GM23338 (cell line): ENCODE data around the gene CTNND2. TPM values are rescaled to one million over a fixed set of nuclear protein-coding genes. Genes with fewer than 3 reads are reported as not detected.

ENCODE experiments used
- ATAC-seq: fragments of 200-7000 bp; cut with Tn5 transposase; 3 replicates; pipeline ENCODE4 v1.9.1; 2020
- DNase-seq: peaks from one replicate; pipeline ENCODE4 v3.0.0-alpha.2; 2015; ENCODE audit warnings: low spot score
- H2AFZ ChIP-seq: fragments of 200-600 bp; sonication (generic); 2 replicates; pipeline ENCODE4 v1.8.0; 2016; ENCODE audit warnings: antibody characterized with exemption, mild to moderate bottlenecking, moderate library complexity
- H3F3A ChIP-seq: fragments of 200-600 bp; sonication (generic); replicated peaks from 2 replicates; pipeline ENCODE4 v1.8.0; 2017; ENCODE audit warnings: antibody characterized with exemption, mixed run types, low read depth
- H3K27ac ChIP-seq: fragments of 200-600 bp; sonication (generic); 2 replicates; pipeline ENCODE4 v1.6.1; 2016; ENCODE audit warnings: low read depth
- H3K27me3 ChIP-seq: fragments of 200-600 bp; sonication (generic); 2 replicates; pipeline ENCODE4 v1.8.0; 2016; ENCODE audit warnings: mild to moderate bottlenecking, mixed run types, moderate library complexity; ENCODE audit not compliant: insufficient read depth
- H3K36me3 ChIP-seq: fragments of 200-600 bp; sonication (generic); 2 replicates; pipeline ENCODE4 v1.8.0; 2016; ENCODE audit warnings: mild to moderate bottlenecking; ENCODE audit not compliant: insufficient read depth
- H3K4me1 ChIP-seq: fragments of 200-600 bp; sonication (generic); 2 replicates; pipeline ENCODE4 v1.8.0; 2016; ENCODE audit warnings: mild to moderate bottlenecking, moderate library complexity; ENCODE audit not compliant: insufficient read depth
- H3K4me2 ChIP-seq: fragments of 200-600 bp; sonication (generic); 2 replicates; pipeline ENCODE4 v1.7.1; 2017; ENCODE audit warnings: mixed run types
- H3K4me3 ChIP-seq: fragments of 200-600 bp; sonication (generic); 2 replicates; pipeline ENCODE4 v1.6.1; 2016; ENCODE audit warnings: mixed run types
- H3K79me2 ChIP-seq: fragments of 200-600 bp; sonication (generic); replicated peaks from 2 replicates; pipeline ENCODE4 v1.8.0; 2017; ENCODE audit warnings: mild to moderate bottlenecking; ENCODE audit not compliant: insufficient read depth
- H3K9me2 ChIP-seq: fragments of 200-600 bp; sonication (generic); 2 replicates; pipeline ENCODE4 v1.8.0; 2017; ENCODE audit not compliant: insufficient read depth
- H4K20me1 ChIP-seq: fragments of 200-600 bp; sonication (generic); replicated peaks from 2 replicates; pipeline ENCODE4 v1.8.0; 2017; ENCODE audit warnings: mild to moderate bottlenecking; ENCODE audit not compliant: insufficient read depth
- H3K27ac Mint-ChIP-seq: 2 replicates; pipeline ENCODE4 v1.8.0; 2020; ENCODE audit warnings: inconsistent platforms, mild to moderate bottlenecking, moderate library complexity, mixed read lengths
- H3K27me3 Mint-ChIP-seq: 3 replicates; pipeline ENCODE4 v1.8.0; 2022; ENCODE audit warnings: low read depth, mild to moderate bottlenecking, moderate library complexity, mixed read lengths, inconsistent platforms; ENCODE audit not compliant: insufficient read depth, poor library complexity
- H3K36me3 Mint-ChIP-seq: 3 replicates; pipeline ENCODE4 v1.8.0; 2021; ENCODE audit warnings: low read depth, mild to moderate bottlenecking, inconsistent platforms, moderate library complexity, mixed read lengths
- H3K4me1 Mint-ChIP-seq: 3 replicates; pipeline ENCODE4 v1.8.0; 2020; ENCODE audit warnings: mild to moderate bottlenecking, inconsistent platforms, mixed read lengths
- H3K4me3 Mint-ChIP-seq: 3 replicates; pipeline ENCODE4 v1.8.0; 2021; ENCODE audit warnings: moderate library complexity, mild to moderate bottlenecking, inconsistent platforms, mixed read lengths
- H3K9me3 Mint-ChIP-seq: 3 replicates; pipeline ENCODE4 v1.8.0; 2020; ENCODE audit warnings: moderate library complexity, mild to moderate bottlenecking, inconsistent platforms, mixed read lengths
- CREB1 ChIP-seq: fragments of 250-450 bp; sonication (Bioruptor Pico); IDR thresholded peaks from 2 replicates; pipeline ENCODE4 v1.5.0; 2020; ENCODE audit warnings: low read depth, mild to moderate bottlenecking, moderate library complexity
- EZH2phosphoT487 ChIP-seq: fragments of 200-600 bp; sonication (generic); IDR thresholded peaks from one replicate; pipeline ENCODE4 v1.8.1; 2018; ENCODE audit warnings: antibody characterized with exemption; ENCODE audit not compliant: unreplicated experiment
- JUNB ChIP-seq: IDR thresholded peaks from one replicate; pipeline ENCODE4 v1.6.1; 2016; ENCODE audit warnings: antibody characterized with exemption; ENCODE audit not compliant: unreplicated experiment
- NANOG ChIP-seq: IDR thresholded peaks from 2 replicates; pipeline ENCODE4 v1.6.1; 2016; ENCODE audit warnings: antibody characterized with exemption, borderline replicate concordance
- POLR2AphosphoS5 ChIP-seq: IDR thresholded peaks from 2 replicates; pipeline ENCODE4 v1.6.1; 2016; ENCODE audit warnings: antibody characterized with exemption, low read depth
- STAT1 ChIP-seq: IDR thresholded peaks from one replicate; pipeline ENCODE4 v1.6.1; 2016; ENCODE audit warnings: antibody characterized with exemption; ENCODE audit not compliant: unreplicated experiment
- ZNF114 ChIP-seq: fragments of 250-450 bp; sonication (Bioruptor Pico); IDR thresholded peaks from 2 replicates; pipeline ENCODE4 v1.5.0; 2020; ENCODE audit warnings: mild to moderate bottlenecking, moderate library complexity
- ZNF331 ChIP-seq: fragments of 250-450 bp; sonication (Bioruptor Pico); IDR thresholded peaks from 2 replicates; pipeline ENCODE4 v1.5.0; 2020; ENCODE audit warnings: low read depth, mild to moderate bottlenecking, moderate library complexity
- polyA plus RNA-seq: library from polyadenylated mRNA; unstranded; fragments of >200 nt; fragmentation: Nextera tagmentation; extraction: Ambion mirVana; gene quantifications from 2 replicates; pipeline ENCODE4 v1.2.1, GENCODE V29; 2016
- total RNA-seq: library from RNA; depleted of rRNA; stranded (reverse); fragments of >200 nt; shearing (Covaris generic); gene quantifications from 2 replicates; pipeline ENCODE4 v1.2.3, GENCODE V29; 2014
- TF ChIP-seq, protein P1 (sequence below): IDR thresholded peaks from one replicate; pipeline ENCODE4 v1.6.1; 2018; ENCODE audit warnings: antibody characterized with exemption; ENCODE audit not compliant: unreplicated experiment
- TF ChIP-seq, protein P2 (sequence below): fragments of 250-450 bp; sonication (Bioruptor Pico); IDR thresholded peaks from 2 replicates; pipeline ENCODE4 v1.5.0; 2020; ENCODE audit warnings: mild to moderate bottlenecking, moderate library complexity
- TF ChIP-seq, protein P3 (sequence below): IDR thresholded peaks from 2 replicates; pipeline ENCODE4 v1.6.1; 2016; ENCODE audit warnings: antibody characterized with exemption
- TF ChIP-seq, protein P4 (sequence below), 2 experiments: fragments of 200-600 bp in 1 of 2; sonication (generic) in 1 of 2; conservative IDR thresholded peaks; 2 replicates each; pipeline versions ENCODE4 v1.5.1 to v1.6.1; 2016 to 2017; ENCODE audit warnings: antibody characterized with exemption in 2 of 2, low read depth in 2 of 2, mild to moderate bottlenecking in 2 of 2, moderate library complexity in 1 of 2

The CTNND2 gene
- total and polyA plus RNA-seq, 2 experiments from 2014 or later = 5.1 to 7.0 TPM

DNA sequence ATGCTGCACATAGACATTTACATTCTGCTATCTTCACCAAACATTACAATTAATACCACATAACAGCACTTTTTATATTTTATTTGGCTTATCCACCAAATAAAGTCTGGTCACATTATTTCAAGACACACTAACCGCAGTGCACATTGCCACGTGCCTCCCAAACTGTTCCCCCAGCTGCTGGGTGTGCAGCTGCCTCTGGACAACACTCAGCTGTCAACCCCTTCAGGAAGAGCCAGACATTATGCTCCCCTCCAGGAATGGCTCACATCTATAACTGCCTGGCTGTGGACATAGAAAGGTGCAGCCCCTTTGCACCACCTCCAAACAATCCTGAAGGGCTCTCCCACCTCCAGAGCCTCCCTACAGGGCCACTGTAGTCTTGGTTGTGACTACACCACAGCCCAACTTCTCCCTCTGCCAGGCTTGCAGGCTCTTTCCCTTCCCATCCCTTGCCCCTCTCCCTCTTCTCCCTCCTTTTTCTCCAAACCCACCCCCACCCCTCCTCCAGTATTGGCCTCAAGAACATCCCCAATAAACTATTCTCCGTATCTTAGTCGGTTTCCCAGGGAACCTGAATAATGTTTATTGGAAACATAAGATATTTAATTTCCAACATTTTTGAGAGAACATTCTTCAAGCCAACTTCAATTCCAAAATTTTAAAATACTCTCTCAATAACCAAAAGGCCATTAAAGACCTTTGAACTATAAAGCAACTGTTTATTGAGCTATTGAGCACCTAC lies 372.3 kb downstream of the CTNND2 start:
- TF ChIP-seq POLR2AphosphoS5 (no peak), ZNF114 (no peak), EZH2phosphoT487 (no peak), NANOG (no peak), ZNF331 (no peak), STAT1 (no peak), CREB1 (no peak), JUNB (no peak)
- TF ChIP-seq, protein P1, sequence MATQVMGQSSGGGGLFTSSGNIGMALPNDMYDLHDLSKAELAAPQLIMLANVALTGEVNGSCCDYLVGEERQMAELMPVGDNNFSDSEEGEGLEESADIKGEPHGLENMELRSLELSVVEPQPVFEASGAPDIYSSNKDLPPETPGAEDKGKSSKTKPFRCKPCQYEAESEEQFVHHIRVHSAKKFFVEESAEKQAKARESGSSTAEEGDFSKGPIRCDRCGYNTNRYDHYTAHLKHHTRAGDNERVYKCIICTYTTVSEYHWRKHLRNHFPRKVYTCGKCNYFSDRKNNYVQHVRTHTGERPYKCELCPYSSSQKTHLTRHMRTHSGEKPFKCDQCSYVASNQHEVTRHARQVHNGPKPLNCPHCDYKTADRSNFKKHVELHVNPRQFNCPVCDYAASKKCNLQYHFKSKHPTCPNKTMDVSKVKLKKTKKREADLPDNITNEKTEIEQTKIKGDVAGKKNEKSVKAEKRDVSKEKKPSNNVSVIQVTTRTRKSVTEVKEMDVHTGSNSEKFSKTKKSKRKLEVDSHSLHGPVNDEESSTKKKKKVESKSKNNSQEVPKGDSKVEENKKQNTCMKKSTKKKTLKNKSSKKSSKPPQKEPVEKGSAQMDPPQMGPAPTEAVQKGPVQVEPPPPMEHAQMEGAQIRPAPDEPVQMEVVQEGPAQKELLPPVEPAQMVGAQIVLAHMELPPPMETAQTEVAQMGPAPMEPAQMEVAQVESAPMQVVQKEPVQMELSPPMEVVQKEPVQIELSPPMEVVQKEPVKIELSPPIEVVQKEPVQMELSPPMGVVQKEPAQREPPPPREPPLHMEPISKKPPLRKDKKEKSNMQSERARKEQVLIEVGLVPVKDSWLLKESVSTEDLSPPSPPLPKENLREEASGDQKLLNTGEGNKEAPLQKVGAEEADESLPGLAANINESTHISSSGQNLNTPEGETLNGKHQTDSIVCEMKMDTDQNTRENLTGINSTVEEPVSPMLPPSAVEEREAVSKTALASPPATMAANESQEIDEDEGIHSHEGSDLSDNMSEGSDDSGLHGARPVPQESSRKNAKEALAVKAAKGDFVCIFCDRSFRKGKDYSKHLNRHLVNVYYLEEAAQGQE = no peak
- TF ChIP-seq, protein P2, sequence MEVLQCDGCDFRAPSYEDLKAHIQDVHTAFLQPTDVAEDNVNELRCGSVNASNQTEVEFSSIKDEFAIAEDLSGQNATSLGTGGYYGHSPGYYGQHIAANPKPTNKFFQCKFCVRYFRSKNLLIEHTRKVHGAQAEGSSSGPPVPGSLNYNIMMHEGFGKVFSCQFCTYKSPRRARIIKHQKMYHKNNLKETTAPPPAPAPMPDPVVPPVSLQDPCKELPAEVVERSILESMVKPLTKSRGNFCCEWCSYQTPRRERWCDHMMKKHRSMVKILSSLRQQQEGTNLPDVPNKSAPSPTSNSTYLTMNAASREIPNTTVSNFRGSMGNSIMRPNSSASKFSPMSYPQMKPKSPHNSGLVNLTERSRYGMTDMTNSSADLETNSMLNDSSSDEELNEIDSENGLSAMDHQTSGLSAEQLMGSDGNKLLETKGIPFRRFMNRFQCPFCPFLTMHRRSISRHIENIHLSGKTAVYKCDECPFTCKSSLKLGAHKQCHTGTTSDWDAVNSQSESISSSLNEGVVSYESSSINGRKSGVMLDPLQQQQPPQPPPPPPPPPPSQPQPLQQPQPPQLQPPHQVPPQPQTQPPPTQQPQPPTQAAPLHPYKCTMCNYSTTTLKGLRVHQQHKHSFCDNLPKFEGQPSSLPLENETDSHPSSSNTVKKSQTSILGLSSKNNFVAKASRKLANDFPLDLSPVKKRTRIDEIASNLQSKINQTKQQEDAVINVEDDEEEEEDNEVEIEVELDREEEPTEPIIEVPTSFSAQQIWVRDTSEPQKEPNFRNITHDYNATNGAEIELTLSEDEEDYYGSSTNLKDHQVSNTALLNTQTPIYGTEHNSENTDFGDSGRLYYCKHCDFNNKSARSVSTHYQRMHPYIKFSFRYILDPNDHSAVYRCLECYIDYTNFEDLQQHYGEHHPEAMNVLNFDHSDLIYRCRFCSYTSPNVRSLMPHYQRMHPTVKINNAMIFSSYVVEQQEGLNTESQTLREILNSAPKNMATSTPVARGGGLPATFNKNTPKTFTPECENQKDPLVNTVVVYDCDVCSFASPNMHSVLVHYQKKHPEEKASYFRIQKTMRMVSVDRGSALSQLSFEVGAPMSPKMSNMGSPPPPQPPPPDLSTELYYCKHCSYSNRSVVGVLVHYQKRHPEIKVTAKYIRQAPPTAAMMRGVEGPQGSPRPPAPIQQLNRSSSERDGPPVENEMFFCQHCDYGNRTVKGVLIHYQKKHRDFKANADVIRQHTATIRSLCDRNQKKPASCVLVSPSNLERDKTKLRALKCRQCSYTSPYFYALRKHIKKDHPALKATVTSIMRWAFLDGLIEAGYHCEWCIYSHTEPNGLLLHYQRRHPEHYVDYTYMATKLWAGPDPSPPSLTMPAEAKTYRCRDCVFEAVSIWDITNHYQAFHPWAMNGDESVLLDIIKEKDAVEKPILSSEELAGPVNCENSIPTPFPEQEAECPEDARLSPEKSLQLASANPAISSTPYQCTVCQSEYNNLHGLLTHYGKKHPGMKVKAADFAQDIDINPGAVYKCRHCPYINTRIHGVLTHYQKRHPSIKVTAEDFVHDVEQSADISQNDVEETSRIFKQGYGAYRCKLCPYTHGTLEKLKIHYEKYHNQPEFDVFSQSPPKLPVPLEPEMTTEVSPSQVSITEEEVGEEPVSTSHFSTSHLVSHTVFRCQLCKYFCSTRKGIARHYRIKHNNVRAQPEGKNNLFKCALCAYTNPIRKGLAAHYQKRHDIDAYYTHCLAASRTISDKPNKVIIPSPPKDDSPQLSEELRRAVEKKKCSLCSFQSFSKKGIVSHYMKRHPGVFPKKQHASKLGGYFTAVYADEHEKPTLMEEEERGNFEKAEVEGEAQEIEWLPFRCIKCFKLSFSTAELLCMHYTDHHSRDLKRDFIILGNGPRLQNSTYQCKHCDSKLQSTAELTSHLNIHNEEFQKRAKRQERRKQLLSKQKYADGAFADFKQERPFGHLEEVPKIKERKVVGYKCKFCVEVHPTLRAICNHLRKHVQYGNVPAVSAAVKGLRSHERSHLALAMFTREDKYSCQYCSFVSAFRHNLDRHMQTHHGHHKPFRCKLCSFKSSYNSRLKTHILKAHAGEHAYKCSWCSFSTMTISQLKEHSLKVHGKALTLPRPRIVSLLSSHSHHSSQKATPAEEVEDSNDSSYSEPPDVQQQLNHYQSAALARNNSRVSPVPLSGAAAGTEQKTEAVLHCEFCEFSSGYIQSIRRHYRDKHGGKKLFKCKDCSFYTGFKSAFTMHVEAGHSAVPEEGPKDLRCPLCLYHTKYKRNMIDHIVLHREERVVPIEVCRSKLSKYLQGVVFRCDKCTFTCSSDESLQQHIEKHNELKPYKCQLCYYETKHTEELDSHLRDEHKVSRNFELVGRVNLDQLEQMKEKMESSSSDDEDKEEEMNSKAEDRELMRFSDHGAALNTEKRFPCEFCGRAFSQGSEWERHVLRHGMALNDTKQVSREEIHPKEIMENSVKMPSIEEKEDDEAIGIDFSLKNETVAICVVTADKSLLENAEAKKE = no peak
- TF ChIP-seq, protein P3, sequence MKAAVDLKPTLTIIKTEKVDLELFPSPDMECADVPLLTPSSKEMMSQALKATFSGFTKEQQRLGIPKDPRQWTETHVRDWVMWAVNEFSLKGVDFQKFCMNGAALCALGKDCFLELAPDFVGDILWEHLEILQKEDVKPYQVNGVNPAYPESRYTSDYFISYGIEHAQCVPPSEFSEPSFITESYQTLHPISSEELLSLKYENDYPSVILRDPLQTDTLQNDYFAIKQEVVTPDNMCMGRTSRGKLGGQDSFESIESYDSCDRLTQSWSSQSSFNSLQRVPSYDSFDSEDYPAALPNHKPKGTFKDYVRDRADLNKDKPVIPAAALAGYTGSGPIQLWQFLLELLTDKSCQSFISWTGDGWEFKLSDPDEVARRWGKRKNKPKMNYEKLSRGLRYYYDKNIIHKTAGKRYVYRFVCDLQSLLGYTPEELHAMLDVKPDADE = no peak
- TF ChIP-seq, protein P4, sequence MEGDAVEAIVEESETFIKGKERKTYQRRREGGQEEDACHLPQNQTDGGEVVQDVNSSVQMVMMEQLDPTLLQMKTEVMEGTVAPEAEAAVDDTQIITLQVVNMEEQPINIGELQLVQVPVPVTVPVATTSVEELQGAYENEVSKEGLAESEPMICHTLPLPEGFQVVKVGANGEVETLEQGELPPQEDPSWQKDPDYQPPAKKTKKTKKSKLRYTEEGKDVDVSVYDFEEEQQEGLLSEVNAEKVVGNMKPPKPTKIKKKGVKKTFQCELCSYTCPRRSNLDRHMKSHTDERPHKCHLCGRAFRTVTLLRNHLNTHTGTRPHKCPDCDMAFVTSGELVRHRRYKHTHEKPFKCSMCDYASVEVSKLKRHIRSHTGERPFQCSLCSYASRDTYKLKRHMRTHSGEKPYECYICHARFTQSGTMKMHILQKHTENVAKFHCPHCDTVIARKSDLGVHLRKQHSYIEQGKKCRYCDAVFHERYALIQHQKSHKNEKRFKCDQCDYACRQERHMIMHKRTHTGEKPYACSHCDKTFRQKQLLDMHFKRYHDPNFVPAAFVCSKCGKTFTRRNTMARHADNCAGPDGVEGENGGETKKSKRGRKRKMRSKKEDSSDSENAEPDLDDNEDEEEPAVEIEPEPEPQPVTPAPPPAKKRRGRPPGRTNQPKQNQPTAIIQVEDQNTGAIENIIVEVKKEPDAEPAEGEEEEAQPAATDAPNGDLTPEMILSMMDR (conservative IDR thresholded peaks at IDR 0.05; ENCODE audit: low read depth in 2 of 2) = no peak
- Mint-ChIP-seq H3K9me3 (no peaks in the 10 kb centered on the region), H3K36me3 (no peaks in the 10 kb centered on the region), H3K27ac (no peak overlapping the region), H3K4me1 (peaks cover 42% of the 10 kb centered on the region), H3K4me3 (no peak overlapping the region), H3K27me3 (peaks cover 1% of the 10 kb centered on the region)
- Histone ChIP-seq H3K4me2 (no peak overlapping the region), H3K36me3 (no peaks in the 10 kb centered on the region), H4K20me1 (no peaks in the 10 kb centered on the region), H3K79me2 (no peaks in the 10 kb centered on the region), H3K27me3 (no peaks in the 10 kb centered on the region), H3K4me1 (peaks cover 26% of the 10 kb centered on the region), H3K4me3 (no peak overlapping the region), H3K27ac (no peak overlapping the region), H3F3A (no peaks in the 10 kb centered on the region), H2AFZ (no peak overlapping the region), H3K9me2 (peaks cover 8% of the 10 kb centered on the region)
- ATAC-seq = no peak
- no peak for DNase-seq
